Transverse colon (tissue), 4 donors: ENCODE results near the gene STAT6. TPM values are rescaled to one million over a fixed set of nuclear protein-coding genes. Genes with fewer than 3 reads are reported as not detected.
A peak's percentile ranks its signal among the peaks of the same experiment; 100 is the strongest.

Source experiments
- DNase-seq: peaks from one replicate; pipeline ENCODE4 v3.0.0-alpha.2; 2019
- H3K27ac ChIP-seq, 4 donors: fragments of 200-600 bp; sonication (generic); 2 replicates each; pipeline ENCODE4 v1.5.1; 2016 to 2018; ENCODE audit warnings: inconsistent platforms in 4 of 4
- H3K27me3 ChIP-seq: fragments of 200-600 bp; sonication (generic); 2 replicates; pipeline ENCODE4 v1.5.1; 2017; ENCODE audit warnings: inconsistent platforms
- H3K36me3 ChIP-seq, 4 donors: fragments of 200-600 bp; sonication (generic); 2 replicates each; pipeline ENCODE4 v1.5.1; 2017 to 2019; ENCODE audit warnings: inconsistent platforms in 4 of 4
- H3K4me1 ChIP-seq, 4 donors: fragments of 200-600 bp; sonication (generic); 2 replicates each; pipeline ENCODE4 v1.5.1; 2017 to 2020; ENCODE audit warnings: inconsistent platforms in 4 of 4
- H3K4me3 ChIP-seq, 4 donors: fragments of 200-600 bp; sonication (generic); 1 replicate in 1 of 4; 2 replicates in 3 of 4; pipeline versions ENCODE4 v1.5.1 to v1.6.1; 2017 to 2019; ENCODE audit warnings: inconsistent platforms in 4 of 4
- H3K9me3 ChIP-seq, 2 donors: fragments of 200-600 bp; sonication (generic); 2 replicates each; pipeline ENCODE4 v1.5.1; 2017 to 2019; ENCODE audit warnings: inconsistent platforms in 2 of 2
- EP300 ChIP-seq: sonication (generic); formaldehyde crosslinking; IDR thresholded peaks from one replicate; pipeline ENCODE4 v1.6.1; 2017; ENCODE audit warnings: antibody characterized with exemption, low read depth
- POLR2A ChIP-seq: fragments of 450-650 bp; IDR thresholded peaks from one replicate; pipeline ENCODE4 v1.6.1; 2016; ENCODE audit warnings: antibody characterized with exemption, mild to moderate bottlenecking, moderate library complexity
- POLR2AphosphoS5 ChIP-seq, 3 donors: sonication (generic); formaldehyde crosslinking; IDR thresholded peaks; one replicate each; pipeline ENCODE4 v1.6.1; 2016; ENCODE audit warnings: antibody characterized with exemption in 3 of 3
- WGBS, 2 donors: methylation state at CpG; one replicate each; pipeline ENCODE4 v1.1.5; 2018; ENCODE audit warnings: low coverage in 1 of 2; 5-methylcytosine and 5-hydroxymethylcytosine counted together
- in situ Hi-C, 4 donors: fragments of 200-750 bp; cut with MboI; loops; one replicate each; pipeline versions ENCODE4 v1.15.0 to v1.15.1; 2017; ENCODE audit warnings: low sequenced_read_pairs in 3 of 4, low pct_ligation_motif_present in 1 of 4, low pct_unique_long_range_greater_than_20kb in 1 of 4
- intact Hi-C: fragments of 100-400 bp; cut with DNase I; formaldehyde crosslinking; loops from one replicate; pipeline ENCODE4 v1.15.1; 2023; ENCODE audit warnings: low total_unique reads
- total RNA-seq, 4 donors: library from RNA; depleted of rRNA; stranded (reverse); fragments of >200 nt; gene quantifications; one replicate each; pipeline ENCODE4 v1.1.0, GENCODE V29; 2016
- TF ChIP-seq, protein P1 (sequence below), 5 experiments: fragments of 200-600 bp in 3 of 5; fragments of 450-650 bp in 2 of 5; sonication (generic) in 3 of 5; IDR thresholded peaks; 1 replicate in 2 of 5; 2 replicates in 3 of 5; pipeline ENCODE4 v1.5.1; 2016 to 2017; ENCODE audit warnings: antibody characterized with exemption in 5 of 5, inconsistent platforms in 3 of 5, mild to moderate bottlenecking in 2 of 5, moderate library complexity in 1 of 5

The STAT6 gene
- total RNA-seq, 4 donors from 2014 or later = 181 to 318 (median 198) TPM

DNA sequence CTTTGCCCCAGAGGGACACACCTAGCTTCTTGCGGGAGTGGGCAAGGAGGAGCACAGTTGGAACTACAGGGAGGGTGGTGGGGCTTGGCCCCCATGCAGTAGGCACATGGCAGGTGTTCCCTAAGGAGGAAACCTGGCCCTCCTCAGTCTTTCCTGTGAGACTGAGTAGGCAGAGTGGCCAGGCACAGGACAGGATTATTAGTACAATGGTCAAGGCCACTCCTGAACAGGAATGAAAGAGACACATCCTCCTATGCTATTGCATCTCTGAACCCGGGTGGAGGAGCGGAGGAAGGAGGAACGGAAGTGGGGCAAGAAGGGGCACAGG lies 62.1 kb downstream of the STAT6 start:
- DNase-seq = peak; percentile 76
- Histone ChIP-seq H3K4me3 (peak overlapping the region in 3 of 4 donors; percentile 33 to 57 (median 40)), H3K4me1 (peaks cover 7 to 30% (median 26%) of the 10 kb centered on the region in 4 donors), H3K27me3 (no peaks in the 10 kb centered on the region), H3K36me3 (no peaks in the 10 kb centered on the region), H3K9me3 (no peaks in the 10 kb centered on the region), H3K27ac (peak overlapping the region; percentile 70 to 80 (median 77))
- in situ Hi-C loops = no loop called here
- TF ChIP-seq POLR2AphosphoS5 (IDR thresholded peaks at IDR 0.05) (peak in 2 of 3 donors; percentile 52 to 67), POLR2A (peak; percentile 36), EP300 (no peak)
- TF ChIP-seq, protein P1, sequence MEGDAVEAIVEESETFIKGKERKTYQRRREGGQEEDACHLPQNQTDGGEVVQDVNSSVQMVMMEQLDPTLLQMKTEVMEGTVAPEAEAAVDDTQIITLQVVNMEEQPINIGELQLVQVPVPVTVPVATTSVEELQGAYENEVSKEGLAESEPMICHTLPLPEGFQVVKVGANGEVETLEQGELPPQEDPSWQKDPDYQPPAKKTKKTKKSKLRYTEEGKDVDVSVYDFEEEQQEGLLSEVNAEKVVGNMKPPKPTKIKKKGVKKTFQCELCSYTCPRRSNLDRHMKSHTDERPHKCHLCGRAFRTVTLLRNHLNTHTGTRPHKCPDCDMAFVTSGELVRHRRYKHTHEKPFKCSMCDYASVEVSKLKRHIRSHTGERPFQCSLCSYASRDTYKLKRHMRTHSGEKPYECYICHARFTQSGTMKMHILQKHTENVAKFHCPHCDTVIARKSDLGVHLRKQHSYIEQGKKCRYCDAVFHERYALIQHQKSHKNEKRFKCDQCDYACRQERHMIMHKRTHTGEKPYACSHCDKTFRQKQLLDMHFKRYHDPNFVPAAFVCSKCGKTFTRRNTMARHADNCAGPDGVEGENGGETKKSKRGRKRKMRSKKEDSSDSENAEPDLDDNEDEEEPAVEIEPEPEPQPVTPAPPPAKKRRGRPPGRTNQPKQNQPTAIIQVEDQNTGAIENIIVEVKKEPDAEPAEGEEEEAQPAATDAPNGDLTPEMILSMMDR (IDR thresholded peaks at IDR 0.05) = no peak
- 61% methylated on average over 4 of the region's 4 CpGs; no CpG with 5 or more reads in 1 of the 2 donors for WGBS, 2 donors
- intact Hi-C loops = no loop called here

DNA sequence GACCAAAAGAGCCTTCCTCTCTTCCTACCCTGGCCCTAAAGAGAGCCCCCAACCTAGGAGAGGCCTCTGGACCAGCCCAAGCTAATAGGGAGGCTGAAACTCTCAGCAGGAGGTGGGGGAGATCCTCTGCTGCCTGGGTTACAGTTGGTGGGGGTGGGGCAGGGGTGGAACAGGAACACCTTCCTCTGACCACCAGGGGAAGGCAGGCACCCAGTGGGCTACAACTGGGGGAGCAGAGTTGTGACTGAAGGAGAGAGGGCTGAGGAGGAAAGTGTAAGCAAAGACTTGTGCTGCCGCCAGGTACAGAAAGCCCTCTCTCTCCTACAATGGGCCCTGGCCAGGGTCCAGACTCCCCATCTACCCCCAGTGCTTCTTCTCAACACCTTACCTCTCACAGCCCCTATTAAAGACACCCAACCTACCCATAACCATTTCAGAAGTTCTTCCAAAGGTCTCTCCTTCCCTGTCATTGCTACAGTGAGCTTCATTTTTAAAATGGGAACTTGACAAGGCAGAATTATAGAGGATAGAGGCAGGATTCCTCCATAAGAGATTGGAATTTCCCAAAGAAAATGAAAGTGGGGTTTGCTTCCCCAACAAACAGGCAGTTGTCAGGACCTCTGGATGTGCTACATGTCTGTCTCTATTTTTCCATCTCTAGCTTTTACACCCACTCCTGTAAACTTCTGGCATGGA lies 62.6 kb downstream of the STAT6 start:
- in situ Hi-C loops = no loop called here
- DNase-seq = no peak

GRCh38 chr12:57047981-57048380 lies 63.2 kb downstream of the STAT6 start:
- TF ChIP-seq POLR2A (no peak), POLR2AphosphoS5 (IDR thresholded peaks at IDR 0.05) (no peak), EP300 (no peak)
- TF ChIP-seq, protein P1 (IDR thresholded peaks at IDR 0.05) = no peak
- intact Hi-C loops = no loop called here
- in situ Hi-C loops = no loop called here
- no peaks in the 10 kb centered on the region for H3K36me3 ChIP-seq
- peak overlapping the region in 3 of 4 donors; percentile 33 to 57 (median 40) for H3K4me3 ChIP-seq
- no peaks in the 10 kb centered on the region for H3K9me3 ChIP-seq
- no peaks in the 10 kb centered on the region for H3K27me3 ChIP-seq
- no peak for DNase-seq
- 75% methylated on average over 1 of the region's 1 CpG; no CpG with 5 or more reads in 1 of the 2 donors for WGBS, 2 donors
- H3K4me1 ChIP-seq = peaks cover 7 to 30% (median 26%) of the 10 kb centered on the region in 4 donors
- H3K27ac ChIP-seq = peak overlapping the region; percentile 70 to 80 (median 77)

More for the DNA sequence above, 62.6 kb downstream of the STAT6 start:
- Histone ChIP-seq H3K27me3 (no peaks in the 10 kb centered on the region), H3K36me3 (no peaks in the 10 kb centered on the region), H3K27ac (peak overlapping the region; percentile 70 to 80 (median 77)), H3K4me1 (peaks cover 7 to 30% (median 26%) of the 10 kb centered on the region in 4 donors), H3K4me3 (peak overlapping the region in 3 of 4 donors; percentile 33 to 57 (median 40)), H3K9me3 (no peaks in the 10 kb centered on the region)
- 74% methylated on average over 1 of the region's 1 CpG; no CpG with 5 or more reads in 1 of the 2 donors for WGBS, 2 donors
- intact Hi-C loops = no loop called here
- TF ChIP-seq, protein P1 (IDR thresholded peaks at IDR 0.05) = no peak
- no peak for TF ChIP-seq POLR2A
- TF ChIP-seq EP300 = no peak
- TF ChIP-seq POLR2AphosphoS5 (IDR thresholded peaks at IDR 0.05) = no peak

GRCh38 chr12:57046947-57047890 lies 63.9 kb downstream of the STAT6 start:
- H3K27me3 ChIP-seq = no peaks in the 10 kb centered on the region
- peaks cover 7 to 30% (median 26%) of the 10 kb centered on the region in 4 donors for H3K4me1 ChIP-seq
- peaks cover 0 to 8% (median 0%) of the 10 kb centered on the region in 4 donors for H3K36me3 ChIP-seq
- 61 to 64% methylated on average over 3 to 10 of the region's 10 CpGs for WGBS, 2 donors
- H3K4me3 ChIP-seq = no peak overlapping the region
- TF ChIP-seq EP300 (no peak), POLR2AphosphoS5 (IDR thresholded peaks at IDR 0.05) (no peak), POLR2A (no peak)
- TF ChIP-seq, protein P1 (IDR thresholded peaks at IDR 0.05) = no peak
- in situ Hi-C loops = no loop called here
- H3K27ac ChIP-seq = peak overlapping the region in 1 of 4 donors; percentile 80
- intact Hi-C loops = no loop called here
- DNase-seq = no peak
- no peaks in the 10 kb centered on the region for H3K9me3 ChIP-seq
